ENCODE results near the gene JARID2.

DNA sequence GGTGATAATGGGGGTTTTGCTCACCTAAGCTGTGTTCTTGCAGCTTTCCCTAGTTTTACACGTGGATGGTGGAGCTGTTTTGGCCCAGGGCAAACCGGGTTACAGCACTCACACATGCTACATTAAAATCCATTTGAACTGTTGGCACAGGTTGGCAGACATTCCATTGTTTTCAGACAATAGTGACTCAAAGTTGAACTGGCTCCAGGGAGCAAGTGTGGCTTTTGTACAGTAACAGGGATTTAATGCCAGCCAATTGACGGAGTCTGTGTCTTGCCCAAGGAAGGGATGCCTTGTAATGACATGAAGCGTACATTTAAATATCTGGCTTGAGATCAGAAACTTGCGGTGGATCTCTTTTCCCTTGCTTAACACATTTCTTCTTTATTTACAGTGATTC lies 233.9 kb downstream of the JARID2 start:
- TF ChIP-seq, protein P1, sequence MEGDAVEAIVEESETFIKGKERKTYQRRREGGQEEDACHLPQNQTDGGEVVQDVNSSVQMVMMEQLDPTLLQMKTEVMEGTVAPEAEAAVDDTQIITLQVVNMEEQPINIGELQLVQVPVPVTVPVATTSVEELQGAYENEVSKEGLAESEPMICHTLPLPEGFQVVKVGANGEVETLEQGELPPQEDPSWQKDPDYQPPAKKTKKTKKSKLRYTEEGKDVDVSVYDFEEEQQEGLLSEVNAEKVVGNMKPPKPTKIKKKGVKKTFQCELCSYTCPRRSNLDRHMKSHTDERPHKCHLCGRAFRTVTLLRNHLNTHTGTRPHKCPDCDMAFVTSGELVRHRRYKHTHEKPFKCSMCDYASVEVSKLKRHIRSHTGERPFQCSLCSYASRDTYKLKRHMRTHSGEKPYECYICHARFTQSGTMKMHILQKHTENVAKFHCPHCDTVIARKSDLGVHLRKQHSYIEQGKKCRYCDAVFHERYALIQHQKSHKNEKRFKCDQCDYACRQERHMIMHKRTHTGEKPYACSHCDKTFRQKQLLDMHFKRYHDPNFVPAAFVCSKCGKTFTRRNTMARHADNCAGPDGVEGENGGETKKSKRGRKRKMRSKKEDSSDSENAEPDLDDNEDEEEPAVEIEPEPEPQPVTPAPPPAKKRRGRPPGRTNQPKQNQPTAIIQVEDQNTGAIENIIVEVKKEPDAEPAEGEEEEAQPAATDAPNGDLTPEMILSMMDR (conservative IDR thresholded peaks at IDR 0.05; ENCODE audit: low read length) = no peak
- TF ChIP-seq EZH2phosphoT487 (IDR thresholded peaks at IDR 0.05; ENCODE audit: borderline replicate concordance, low read depth, low read length) = no peak
